Bronchial epithelial cell (primary cell): ENCODE results near the gene TOM1L2. TPM values are rescaled to one million over a fixed set of nuclear protein-coding genes. Genes with fewer than 3 reads are reported as not detected.

ENCODE experiments used
- DNase-seq: peaks from one replicate; pipeline ENCODE4 v3.0.0-alpha.2; 2010; ENCODE audit warnings: low read depth
- FAIRE-seq: peaks from 2 replicates; lab custom pipeline; 2011; peaks lifted over from hg19 to GRCh38; lab: Jason Lieb, UNC
- H3K27me3 ChIP-seq: 2 replicates; pipeline ENCODE4 v1.5.1; 2011; ENCODE audit warnings: low read length; ENCODE audit not compliant: control insufficient read depth, insufficient read depth
- H3K36me3 ChIP-seq: 2 replicates; pipeline ENCODE4 v1.5.1; 2011; ENCODE audit warnings: low read length; ENCODE audit not compliant: control insufficient read depth, insufficient read depth
- H3K4me3 ChIP-seq: 2 replicates; pipeline ENCODE4 v1.5.1; 2011; ENCODE audit warnings: mild to moderate bottlenecking, low read depth, low read length, control low read depth
- total RNA-seq: library from RNA; depleted of rRNA; stranded (reverse); fragments of >200 nt; gene quantifications from 2 replicates; pipeline ENCODE4 v1.2.1, GENCODE V29; 2014
- TF ChIP-seq, protein P1 (sequence below): IDR thresholded peaks from 2 replicates; pipeline ENCODE4 v1.5.1; 2011; ENCODE audit warnings: mild to moderate bottlenecking, moderate library complexity, low read length, control low read depth, inconsistent platforms; ENCODE audit not compliant: insufficient read depth, severe bottlenecking

The TOM1L2 gene
- total RNA-seq, 1 donor from 2014 or later, result 12.4 TPM

DNA sequence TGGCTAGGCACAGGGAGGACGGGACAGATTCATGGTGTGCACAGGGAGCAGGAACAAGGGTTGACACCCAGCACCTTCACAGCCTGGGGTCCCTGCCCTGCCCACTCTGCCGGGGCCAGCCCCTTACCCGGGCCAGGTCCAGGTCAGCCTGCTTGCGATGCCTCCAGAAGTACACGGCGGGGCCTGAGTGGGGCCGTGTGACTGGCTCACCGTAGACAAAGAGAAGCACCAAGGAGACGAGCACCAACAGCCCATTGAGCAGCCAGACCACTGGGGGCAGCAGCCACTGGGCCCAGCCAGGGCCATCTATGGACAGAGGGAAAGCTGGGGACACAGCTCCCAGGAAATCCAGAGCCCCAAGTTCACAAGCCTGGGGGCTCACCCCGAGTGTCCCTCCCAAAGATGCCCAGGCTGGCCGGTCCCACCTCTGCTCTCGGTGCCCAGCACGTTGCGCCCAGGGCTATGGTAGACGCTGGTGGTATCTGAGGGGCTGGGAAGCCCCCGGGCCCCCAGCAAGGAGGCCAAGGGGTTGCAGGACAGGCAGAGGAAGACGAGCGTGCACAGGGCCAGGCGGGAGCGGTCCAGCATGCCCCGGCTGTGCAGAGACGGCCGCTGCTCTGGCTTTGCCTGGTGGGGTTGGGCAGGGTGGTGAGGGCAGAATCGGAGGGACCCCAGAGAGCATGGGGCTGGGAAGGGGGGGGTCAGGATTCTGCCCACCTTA is 155.2 kb downstream of the TOM1L2 start:
- DNase-seq, result no peak
- FAIRE-seq, result no peak
- H3K27me3 ChIP-seq, result no peaks in the 10 kb centered on the region
- peaks cover 65% of the 10 kb centered on the region for H3K36me3 ChIP-seq
- H3K4me3 ChIP-seq, result no peak overlapping the region
- TF ChIP-seq, protein P1, sequence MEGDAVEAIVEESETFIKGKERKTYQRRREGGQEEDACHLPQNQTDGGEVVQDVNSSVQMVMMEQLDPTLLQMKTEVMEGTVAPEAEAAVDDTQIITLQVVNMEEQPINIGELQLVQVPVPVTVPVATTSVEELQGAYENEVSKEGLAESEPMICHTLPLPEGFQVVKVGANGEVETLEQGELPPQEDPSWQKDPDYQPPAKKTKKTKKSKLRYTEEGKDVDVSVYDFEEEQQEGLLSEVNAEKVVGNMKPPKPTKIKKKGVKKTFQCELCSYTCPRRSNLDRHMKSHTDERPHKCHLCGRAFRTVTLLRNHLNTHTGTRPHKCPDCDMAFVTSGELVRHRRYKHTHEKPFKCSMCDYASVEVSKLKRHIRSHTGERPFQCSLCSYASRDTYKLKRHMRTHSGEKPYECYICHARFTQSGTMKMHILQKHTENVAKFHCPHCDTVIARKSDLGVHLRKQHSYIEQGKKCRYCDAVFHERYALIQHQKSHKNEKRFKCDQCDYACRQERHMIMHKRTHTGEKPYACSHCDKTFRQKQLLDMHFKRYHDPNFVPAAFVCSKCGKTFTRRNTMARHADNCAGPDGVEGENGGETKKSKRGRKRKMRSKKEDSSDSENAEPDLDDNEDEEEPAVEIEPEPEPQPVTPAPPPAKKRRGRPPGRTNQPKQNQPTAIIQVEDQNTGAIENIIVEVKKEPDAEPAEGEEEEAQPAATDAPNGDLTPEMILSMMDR, result no peak

DNA sequence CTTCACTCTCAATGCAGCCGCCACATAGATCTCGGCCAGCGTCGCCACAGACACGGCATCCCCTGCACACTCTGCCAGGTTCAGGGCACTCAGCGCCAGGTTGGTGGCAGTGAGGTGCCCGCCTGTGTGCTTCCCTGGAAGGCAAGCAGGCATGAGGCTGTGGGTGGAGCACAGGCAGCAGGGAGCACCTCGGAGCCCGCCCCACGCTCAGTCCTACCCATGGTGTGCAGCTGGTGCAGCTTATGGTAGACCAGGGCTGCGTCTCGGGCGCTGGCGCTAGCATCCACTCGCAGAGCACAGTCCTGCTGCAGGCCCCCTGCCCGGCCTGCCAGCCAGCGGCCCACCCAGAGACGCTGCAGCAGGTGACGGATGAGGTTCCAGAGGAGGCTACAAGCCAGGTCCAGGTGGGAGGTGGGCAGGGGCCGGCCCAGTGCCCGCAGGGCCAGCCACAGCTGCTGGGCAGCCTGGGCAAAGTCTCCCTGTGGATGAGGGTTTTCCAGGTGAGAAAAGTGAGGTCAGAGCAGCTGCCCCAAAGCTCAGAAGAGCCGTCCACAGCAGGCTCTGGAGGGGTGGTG is 155.9 kb downstream of the TOM1L2 start:
- Histone ChIP-seq H3K4me3 (no peak overlapping the region), H3K27me3 (no peaks in the 10 kb centered on the region), H3K36me3 (peaks cover 65% of the 10 kb centered on the region)
- FAIRE-seq, result no peak
- TF ChIP-seq, protein P1, result no peak
- no peak for DNase-seq

GRCh38 chr17:17815436-17816200 is 156.6 kb downstream of the TOM1L2 start:
- DNase-seq (no peak), FAIRE-seq (no peak)
- Histone ChIP-seq H3K36me3 (peaks cover 64% of the 10 kb centered on the region), H3K4me3 (no peak overlapping the region), H3K27me3 (no peaks in the 10 kb centered on the region)
- TF ChIP-seq, protein P1, result no peak

DNA sequence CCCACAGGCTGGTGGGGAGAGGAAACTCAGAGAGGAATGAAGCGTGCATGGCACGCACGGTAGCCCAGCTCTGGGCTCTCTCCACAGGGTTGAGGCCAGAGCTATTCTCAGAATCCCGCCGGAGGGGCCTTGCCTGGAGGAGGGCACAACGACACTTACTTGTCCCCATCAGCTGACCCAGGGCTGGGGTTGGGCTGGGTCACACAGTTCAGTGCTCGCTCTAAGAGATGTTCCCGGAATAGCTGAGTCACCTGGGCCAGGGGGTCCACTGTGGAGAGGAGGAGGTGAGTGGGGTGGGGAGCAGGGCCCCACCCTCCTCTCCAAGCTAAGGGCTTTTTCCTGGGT is 157.2 kb downstream of the TOM1L2 start:
- FAIRE-seq (no peak), DNase-seq (no peak)
- no peaks in the 10 kb centered on the region for H3K27me3 ChIP-seq
- no peak overlapping the region for H3K4me3 ChIP-seq
- H3K36me3 ChIP-seq, result peaks cover 61% of the 10 kb centered on the region
- TF ChIP-seq, protein P1, result no peak

- DNase-seq (no peak), FAIRE-seq (no peak)
- TF ChIP-seq, protein P1, result no peak
- H3K27me3 ChIP-seq, result no peaks in the 10 kb centered on the region
- H3K4me3 ChIP-seq, result no peak overlapping the region
- H3K36me3 ChIP-seq, result peaks cover 56% of the 10 kb centered on the region
Measured at GRCh38 chr17:17814162-17815061, 157.8 kb downstream of the TOM1L2 start.
